ENCODE data around the gene PPP1R14D. TPM values are rescaled to one million over a fixed set of nuclear protein-coding genes. Genes with fewer than 3 reads are reported as not detected.

The PPP1R14D gene
- total RNA-seq, 6 experiments from 2014 or later = not detected

DNA sequence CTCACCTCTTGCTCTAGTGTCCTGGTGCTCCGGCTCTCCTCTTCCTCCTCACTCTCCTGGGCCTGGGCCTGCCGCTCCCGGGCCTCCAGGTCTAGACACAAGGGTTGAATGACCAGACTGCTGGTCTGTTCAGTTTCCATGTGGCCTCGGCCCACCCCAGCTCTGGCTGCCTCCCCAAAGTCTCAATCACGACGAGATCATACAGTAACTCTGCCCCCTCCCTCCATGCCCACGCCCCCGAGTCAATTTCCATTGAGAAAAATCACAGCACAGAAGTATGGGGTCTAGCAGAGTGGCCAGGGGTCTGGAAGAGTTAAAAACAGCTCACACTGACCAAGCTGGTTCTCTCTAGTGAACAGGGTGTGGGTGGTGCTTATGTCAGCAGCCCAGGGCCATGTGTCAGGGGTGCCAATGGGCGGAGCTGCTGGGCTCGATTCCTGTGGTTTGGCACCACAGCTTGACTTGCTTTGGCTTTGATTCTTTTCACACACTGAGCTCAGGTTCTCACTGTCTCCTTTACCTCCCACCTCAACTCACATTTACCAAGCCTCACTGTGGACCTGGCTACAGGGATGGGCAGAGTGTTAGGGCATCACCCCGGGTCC, 51.9 kb downstream of the PPP1R14D start:
- H3K9me3 Mint-ChIP-seq = no peaks in the 10 kb centered on the region
- H3K4me1 Mint-ChIP-seq (ENCODE audit: low read depth) = peaks cover 9% of the 10 kb centered on the region
- peaks cover 2% of the 10 kb centered on the region; the same call in 1 of the 2 replicates for H3K27me3 Mint-ChIP-seq (ENCODE audit: insufficient read depth)
- no peak overlapping the region for H3K4me3 Mint-ChIP-seq
- H3K36me3 Mint-ChIP-seq (ENCODE audit: low read depth) = peaks cover 19% of the 10 kb centered on the region
- peak; percentile 46 for DNase-seq
- peak overlapping the region; percentile 82 for H3K27ac Mint-ChIP-seq
- TF ChIP-seq, protein P1, sequence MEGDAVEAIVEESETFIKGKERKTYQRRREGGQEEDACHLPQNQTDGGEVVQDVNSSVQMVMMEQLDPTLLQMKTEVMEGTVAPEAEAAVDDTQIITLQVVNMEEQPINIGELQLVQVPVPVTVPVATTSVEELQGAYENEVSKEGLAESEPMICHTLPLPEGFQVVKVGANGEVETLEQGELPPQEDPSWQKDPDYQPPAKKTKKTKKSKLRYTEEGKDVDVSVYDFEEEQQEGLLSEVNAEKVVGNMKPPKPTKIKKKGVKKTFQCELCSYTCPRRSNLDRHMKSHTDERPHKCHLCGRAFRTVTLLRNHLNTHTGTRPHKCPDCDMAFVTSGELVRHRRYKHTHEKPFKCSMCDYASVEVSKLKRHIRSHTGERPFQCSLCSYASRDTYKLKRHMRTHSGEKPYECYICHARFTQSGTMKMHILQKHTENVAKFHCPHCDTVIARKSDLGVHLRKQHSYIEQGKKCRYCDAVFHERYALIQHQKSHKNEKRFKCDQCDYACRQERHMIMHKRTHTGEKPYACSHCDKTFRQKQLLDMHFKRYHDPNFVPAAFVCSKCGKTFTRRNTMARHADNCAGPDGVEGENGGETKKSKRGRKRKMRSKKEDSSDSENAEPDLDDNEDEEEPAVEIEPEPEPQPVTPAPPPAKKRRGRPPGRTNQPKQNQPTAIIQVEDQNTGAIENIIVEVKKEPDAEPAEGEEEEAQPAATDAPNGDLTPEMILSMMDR (IDR thresholded peaks at IDR 0.05) = no peak

DNA sequence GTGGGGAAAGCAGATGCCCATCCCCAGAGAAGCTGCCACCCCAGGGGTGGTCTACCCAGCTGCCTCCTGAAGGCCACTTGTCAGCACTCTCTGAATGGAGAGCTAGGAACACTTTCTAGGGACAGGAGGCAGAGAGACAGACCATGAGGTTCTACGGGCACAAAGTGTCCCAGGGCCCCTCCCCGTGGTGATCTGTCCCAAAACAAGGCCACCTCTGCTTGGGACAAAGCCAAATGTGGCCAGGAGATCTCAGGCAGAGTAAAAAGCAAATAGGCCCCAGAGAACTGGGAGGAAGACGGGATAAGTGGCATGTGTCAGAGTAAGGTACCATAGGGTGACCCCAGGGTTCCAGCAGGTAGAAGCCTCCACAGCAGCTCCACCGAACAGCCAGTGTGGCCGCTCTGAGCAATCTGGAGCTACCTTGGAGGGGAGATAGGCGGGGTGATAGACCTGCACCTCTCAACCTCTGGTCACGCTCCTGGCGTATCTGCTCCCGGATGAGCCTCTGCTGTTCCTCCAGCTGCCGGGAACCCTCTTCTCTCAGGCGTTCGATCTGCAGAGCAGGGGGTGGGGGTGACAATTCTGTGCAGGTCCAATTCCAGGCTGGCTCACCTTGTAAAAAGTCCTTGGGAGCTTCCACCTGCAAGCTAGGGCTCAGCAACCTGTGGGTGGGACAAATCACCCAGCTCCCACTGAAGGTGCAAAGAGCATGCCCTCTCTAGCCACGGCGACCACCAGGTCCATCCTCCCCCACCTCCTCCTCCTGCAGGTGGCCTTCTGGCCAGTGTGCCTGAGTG, 52.6 kb downstream of the PPP1R14D start:
- Mint-ChIP-seq H3K36me3 (ENCODE audit: low read depth) (peaks cover 19% of the 10 kb centered on the region), H3K4me3 (no peak overlapping the region), H3K9me3 (no peaks in the 10 kb centered on the region), H3K27ac (no peak overlapping the region), H3K27me3 (ENCODE audit: insufficient read depth) (peaks cover 2% of the 10 kb centered on the region; the same call in 1 of the 2 replicates), H3K4me1 (ENCODE audit: low read depth) (peaks cover 9% of the 10 kb centered on the region)
- TF ChIP-seq, protein P1 (IDR thresholded peaks at IDR 0.05) = no peak
- no peak for DNase-seq

DNA sequence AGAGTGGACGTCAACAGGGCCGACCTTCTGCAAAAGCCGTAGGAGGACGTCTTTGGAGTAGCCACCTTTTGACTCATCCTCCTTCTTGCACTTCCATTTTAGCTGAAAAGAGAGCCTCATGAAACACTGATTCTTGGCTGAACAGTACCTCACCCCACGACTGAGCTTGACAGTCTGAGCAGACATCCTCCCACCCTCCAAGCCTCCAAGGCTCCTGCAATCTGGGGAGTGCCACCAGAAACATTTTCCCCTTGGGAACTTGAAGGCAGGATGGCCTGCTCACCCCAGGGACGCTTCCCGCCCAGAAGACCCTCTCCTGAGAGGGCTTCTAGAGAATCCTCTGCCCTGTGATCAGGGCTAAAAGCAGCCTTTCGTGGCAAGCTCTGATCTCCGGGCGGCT, 53.5 kb downstream of the PPP1R14D start:
- H3K36me3 Mint-ChIP-seq (ENCODE audit: low read depth) = peaks cover 19% of the 10 kb centered on the region
- H3K4me1 Mint-ChIP-seq (ENCODE audit: low read depth) = peaks cover 11% of the 10 kb centered on the region
- no peak overlapping the region for H3K4me3 Mint-ChIP-seq
- DNase-seq = no peak
- H3K27me3 Mint-ChIP-seq (ENCODE audit: insufficient read depth) = peaks cover 2% of the 10 kb centered on the region; the same call in 1 of the 2 replicates
- H3K27ac Mint-ChIP-seq = no peak overlapping the region
- no peaks in the 10 kb centered on the region for H3K9me3 Mint-ChIP-seq
- TF ChIP-seq, protein P1 (IDR thresholded peaks at IDR 0.05) = no peak

DNA sequence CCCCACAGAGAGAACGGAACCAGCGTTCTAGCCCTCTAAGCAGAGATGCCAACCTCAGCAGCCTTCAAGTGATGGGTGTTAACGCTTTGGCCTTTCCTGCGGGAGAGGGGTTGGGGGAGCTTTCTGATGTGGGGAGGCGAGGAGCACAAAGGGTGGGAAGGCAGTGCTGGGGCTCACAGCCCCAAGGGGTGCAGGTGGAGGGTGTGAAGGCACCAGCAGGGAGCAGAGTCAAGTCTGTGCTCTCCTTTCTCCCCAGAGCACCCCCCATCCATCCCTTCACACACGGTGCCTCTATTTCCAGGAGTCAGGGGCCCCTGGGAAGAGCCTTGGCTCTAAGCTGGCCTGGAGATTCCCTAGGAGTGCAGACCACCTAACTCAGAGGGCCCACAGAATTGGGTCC, 54.6 kb downstream of the PPP1R14D start:
- Mint-ChIP-seq H3K27ac (no peak overlapping the region), H3K4me3 (no peak overlapping the region), H3K4me1 (ENCODE audit: low read depth) (peaks cover 19% of the 10 kb centered on the region), H3K27me3 (ENCODE audit: insufficient read depth) (peaks cover 4% of the 10 kb centered on the region), H3K9me3 (no peaks in the 10 kb centered on the region), H3K36me3 (ENCODE audit: low read depth) (peaks cover 13% of the 10 kb centered on the region)
- no peak for DNase-seq
- TF ChIP-seq, protein P1 (IDR thresholded peaks at IDR 0.05) = no peak

DNA sequence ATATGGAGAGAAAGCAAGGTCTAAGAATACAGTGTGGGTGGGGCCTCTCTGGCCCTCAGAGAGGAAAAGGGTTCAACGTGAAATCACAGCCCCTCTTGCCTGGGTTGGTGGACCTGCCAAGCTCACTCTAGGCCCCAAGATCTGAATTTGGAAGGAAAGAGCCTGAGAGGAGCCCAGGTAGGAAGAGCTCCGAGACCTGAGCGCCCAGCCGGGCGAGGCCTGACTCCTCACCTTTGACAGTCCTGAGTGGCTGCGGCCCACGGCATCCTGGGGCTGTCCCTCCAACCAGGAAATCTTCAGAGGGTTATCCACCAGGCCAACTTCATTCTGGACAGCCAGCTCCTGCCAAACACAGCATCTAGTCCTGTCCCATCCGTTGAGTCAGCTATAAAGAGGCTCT, 55.0 kb downstream of the PPP1R14D start:
- peaks cover 4% of the 10 kb centered on the region for H3K27me3 Mint-ChIP-seq (ENCODE audit: insufficient read depth)
- no peak for DNase-seq
- H3K4me3 Mint-ChIP-seq = no peak overlapping the region
- H3K9me3 Mint-ChIP-seq = no peaks in the 10 kb centered on the region
- TF ChIP-seq, protein P1 (IDR thresholded peaks at IDR 0.05) = no peak
- H3K27ac Mint-ChIP-seq = no peak overlapping the region
- peaks cover 13% of the 10 kb centered on the region for H3K36me3 Mint-ChIP-seq (ENCODE audit: low read depth)
- peaks cover 19% of the 10 kb centered on the region for H3K4me1 Mint-ChIP-seq (ENCODE audit: low read depth)

All from HFFc6 (cell line).